GM12801 (cell line): Measurements from ENCODE around the gene CA12.

Source experiments
- CTCF ChIP-seq: IDR thresholded peaks from one replicate; pipeline ENCODE4 v1.5.1; 2011; ENCODE audit warnings: control low read depth; ENCODE audit not compliant: insufficient read length; ENCODE audit errors: extremely low read depth

Gene CA12

GRCh38 chr15:63398456-63398855 is 16.8 kb upstream of the CA12 start:
- no peak for TF ChIP-seq CTCF

GRCh38 chr15:63396152-63396928 is 14.7 kb upstream of the CA12 start:
- no peak for TF ChIP-seq CTCF

DNA sequence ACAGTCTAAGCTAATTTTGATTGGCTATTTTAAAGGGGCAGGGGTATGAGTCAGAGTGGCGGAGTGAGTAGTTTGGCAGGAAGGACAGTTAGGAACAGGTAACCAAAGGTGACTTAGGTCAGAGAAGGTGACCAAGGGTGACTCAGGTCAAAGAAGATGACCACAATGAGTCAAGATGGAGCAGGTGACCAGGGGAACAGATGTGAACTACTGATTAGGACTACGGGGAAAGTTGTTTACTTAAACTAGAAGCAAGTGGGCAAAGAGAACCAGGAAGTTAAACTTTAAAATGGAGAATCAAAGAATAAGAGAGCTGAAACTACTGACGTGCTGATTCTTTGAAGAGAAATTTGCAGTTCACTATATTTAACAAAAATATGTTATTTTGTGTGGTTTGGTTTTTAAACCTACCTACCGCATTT is 14.1 kb upstream of the CA12 start:
- TF ChIP-seq CTCF, result no peak

- TF ChIP-seq CTCF, result no peak
Observed at GRCh38 chr15:63392361-63393009, 10.8 kb upstream of the CA12 start.

DNA sequence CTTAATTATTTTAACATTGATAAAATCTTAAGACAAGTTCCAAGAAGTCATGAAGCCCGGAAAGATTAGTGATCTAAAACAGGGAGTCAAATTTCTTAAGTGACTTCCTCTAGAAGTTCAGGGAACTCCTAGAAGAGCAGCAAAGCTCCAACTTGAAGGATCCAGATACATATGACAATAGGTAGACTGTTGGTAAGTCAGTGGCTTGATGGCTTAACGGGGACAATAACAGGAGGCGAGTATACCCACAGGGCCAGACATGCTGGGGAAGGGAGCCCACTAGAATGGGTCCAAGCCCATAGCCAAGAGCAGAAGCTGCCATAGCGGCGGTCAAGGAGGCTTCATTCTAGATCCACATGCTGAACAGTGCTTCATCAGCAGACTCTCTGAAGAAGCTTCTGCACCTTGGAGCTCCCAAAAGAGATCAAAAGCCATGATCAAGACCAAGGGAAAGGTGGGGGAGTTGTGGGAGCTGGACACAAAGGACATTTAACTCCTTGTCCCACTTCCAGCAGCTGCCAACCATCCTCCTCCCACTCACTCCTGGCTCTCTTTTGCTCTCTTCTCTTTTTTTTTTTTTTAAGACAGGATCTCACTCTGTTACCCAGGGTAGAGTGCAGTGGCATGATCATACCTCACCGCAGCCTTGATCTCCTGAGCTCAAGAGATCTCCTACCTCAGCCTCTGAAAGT is 10.2 kb upstream of the CA12 start:
- TF ChIP-seq CTCF, result no peak

DNA sequence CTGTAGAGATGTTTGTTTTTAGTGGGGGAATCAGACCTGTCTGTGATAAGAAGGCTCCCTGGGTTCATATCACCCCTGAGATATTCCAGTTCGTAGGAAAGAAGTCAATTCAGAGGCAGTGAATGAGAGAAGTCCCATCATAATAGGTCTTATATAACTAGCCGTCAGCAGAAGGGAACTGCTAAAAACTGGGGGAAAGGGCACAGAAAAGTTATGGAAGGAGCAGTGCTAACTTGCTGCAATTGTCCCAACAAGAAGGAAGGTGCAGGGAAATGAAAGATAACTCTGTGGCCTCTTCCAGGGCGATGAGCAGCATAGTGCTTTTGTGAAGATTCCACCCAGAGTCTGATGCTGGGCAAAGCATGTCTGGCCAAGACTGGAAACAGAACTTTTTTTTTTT is 9.0 kb upstream of the CA12 start:
- no peak for TF ChIP-seq CTCF

DNA sequence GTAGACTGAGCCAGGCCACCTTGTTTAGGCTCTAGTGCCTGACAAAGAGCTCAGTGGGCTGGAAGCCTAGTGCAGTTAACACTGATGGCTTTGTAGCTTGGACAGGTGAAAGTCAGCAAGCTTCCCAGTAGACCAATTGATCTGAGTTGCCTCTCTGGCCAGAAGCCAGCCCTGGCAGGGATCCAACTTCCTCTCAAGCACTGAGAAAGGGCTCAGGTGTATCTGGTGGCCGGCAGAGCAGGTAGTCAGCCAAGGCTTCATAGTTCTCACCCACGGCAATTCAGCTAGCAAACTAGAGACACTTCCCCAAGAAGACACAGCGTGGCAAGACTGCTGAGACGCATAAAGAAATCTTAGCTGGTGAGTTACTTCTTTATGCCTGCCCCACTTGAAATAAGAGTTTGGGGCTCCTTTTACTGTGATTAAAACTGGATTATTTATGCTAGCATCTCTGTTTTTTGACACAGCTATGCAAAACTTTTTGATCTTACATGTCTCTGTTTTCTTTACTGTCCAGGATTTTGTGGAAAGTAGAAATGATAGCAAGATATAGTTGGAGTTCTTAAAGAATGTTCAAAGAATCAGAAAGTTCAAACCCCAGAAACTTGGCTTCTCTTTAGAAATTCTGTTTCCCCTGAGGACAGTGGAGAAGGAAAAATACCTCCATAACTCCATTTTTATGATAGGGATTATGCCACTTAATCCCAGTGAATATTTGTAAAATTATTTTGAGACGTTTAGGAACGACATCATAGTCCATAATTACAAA is 8.4 kb upstream of the CA12 start:
- TF ChIP-seq CTCF, result no peak
